ENCODE data around the gene KCNIP1.
"Not testable (repeated sequence)": the region's sequence is repeated elsewhere in the genome, so short reads cannot be mapped to it uniquely, and the experiment has no call there.

KCNIP1 gene

GRCh38 chr5:170536525-170536924 lies 32.7 kb downstream of the KCNIP1 start:
- no peak for DNase-seq (ENCODE audit: low read depth in 2 of 2)

GRCh38 chr5:170537451-170538095 lies 33.8 kb downstream of the KCNIP1 start:
- no peak for DNase-seq (ENCODE audit: low read depth in 2 of 2)

GRCh38 chr5:170538096-170538465 lies 34.3 kb downstream of the KCNIP1 start:
- no peak for DNase-seq (ENCODE audit: low read depth in 2 of 2)

- no peak for DNase-seq (ENCODE audit: low read depth in 2 of 2)
Observed at GRCh38 chr5:170538696-170539586, 35.1 kb downstream of the KCNIP1 start.

DNA sequence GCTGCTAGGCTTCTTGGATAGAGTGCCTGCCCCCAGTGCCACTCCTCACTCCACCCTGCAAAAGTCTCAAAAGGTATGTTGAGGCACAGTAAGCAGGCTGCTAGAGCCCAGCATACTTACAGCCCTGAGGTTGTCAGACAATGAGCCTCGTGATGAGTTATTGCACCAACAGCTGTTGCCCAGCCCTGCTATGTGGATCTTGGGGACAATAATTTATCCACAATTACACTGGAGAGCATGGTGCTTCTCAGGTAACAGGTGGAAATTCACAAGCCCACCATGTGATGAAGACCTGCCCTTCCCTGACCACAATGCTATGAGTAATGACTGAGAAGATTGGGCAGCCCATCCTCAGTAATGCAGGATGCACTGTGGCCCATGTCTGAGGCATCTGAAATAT lies 36.5 kb downstream of the KCNIP1 start:
- no peak for DNase-seq (ENCODE audit: low read depth in 2 of 2)

- no peak for DNase-seq (ENCODE audit: low read depth in 2 of 2)
Observed at GRCh38 chr5:170541146-170541769, 37.4 kb downstream of the KCNIP1 start.

GRCh38 chr5:170542691-170543293 lies 39.0 kb downstream of the KCNIP1 start:
- DNase-seq (ENCODE audit: low read depth in 2 of 2), result no peak

- DNase-seq (ENCODE audit: low read depth in 2 of 2), result no peak
Observed at GRCh38 chr5:170545313-170545712, 41.5 kb downstream of the KCNIP1 start.

DNA sequence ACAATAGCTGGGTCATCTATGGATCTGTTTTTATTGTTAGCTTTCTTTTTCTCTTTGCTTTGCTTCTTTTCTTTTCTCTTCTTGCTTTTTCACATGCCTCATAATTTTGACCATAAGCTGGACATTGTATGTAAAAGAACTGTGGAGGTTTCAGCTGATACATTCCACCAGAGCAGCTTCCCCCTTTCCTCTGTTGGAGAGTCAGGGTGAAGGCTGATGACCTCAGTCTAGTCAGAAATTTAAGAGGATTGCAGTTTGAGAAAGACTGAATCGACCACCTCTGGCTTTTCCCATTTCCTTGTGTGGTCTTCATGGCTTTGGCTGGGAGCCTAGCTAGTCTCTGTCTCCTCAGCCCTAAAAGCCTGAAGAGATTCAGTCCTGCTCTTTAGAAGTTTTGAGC lies 42.0 kb downstream of the KCNIP1 start:
- no peak for DNase-seq (ENCODE audit: low read depth in 2 of 2)

DNA sequence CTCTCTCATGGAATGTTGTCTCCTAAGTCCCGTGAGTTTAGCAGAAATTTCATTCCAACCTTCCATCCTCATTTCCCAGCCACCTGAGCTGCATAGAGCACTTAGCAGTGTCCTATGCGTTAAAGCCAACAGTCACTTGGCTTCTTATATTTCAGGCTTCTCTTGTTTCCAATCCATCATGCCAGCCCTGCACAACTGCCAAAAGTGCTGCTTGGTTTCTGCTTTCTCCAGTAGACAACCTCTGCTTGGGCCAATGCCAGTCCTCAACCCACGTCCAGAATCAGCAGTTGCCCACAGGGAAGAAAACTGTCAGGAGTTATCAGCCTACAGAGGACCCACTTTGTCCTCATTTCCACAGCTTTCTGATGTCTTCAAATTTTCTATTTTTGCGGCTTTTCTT lies 42.5 kb downstream of the KCNIP1 start:
- DNase-seq (ENCODE audit: low read depth in 2 of 2), result no peak

GRCh38 chr5:170550382-170550781 lies 46.6 kb downstream of the KCNIP1 start:
- DNase-seq (ENCODE audit: low read depth in 2 of 2), result not testable (repeated sequence)

DNA sequence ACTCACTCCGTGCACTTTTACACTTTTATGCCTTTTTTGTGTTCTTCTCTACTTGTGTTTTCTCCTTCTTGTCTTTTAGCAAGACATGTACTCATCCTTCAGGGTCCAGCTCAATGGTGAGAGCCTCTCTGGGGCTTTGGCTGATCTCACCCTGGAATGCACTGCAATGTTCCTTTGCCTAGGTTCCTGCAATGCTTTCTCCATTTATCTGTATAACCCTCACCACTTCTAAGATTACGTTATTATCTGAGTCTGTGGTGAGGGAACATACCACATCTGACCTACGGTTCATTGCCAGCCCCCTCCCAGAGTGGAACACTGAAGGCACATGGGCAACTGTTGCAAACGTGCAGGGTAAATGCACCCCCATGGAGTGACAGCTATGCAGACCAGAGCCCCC lies 47.3 kb downstream of the KCNIP1 start:
- no peak for DNase-seq (ENCODE audit: low read depth in 2 of 2)

DNA sequence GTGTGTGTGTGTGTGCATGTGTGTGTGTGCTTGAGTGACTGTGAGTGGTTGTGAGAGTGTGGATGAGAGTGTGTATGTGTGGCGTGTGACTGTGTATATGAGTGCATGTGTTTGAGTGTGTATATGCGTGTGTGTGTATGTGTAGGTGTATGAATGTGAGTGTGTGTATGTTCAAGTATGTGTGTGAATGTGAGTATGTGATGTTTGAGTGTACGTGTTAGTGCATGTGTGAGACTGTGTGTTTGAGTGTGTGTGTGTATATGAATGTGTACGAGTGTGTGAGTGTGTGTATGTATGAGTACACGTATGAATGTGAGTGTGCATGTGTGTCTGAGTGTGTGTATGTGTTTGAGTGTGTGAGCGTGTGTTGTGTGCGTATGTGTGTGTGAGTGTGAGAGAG lies 47.8 kb downstream of the KCNIP1 start:
- DNase-seq (ENCODE audit: low read depth in 2 of 2), result no peak

GRCh38 chr5:170552621-170553115 lies 48.8 kb downstream of the KCNIP1 start:
- DNase-seq (ENCODE audit: low read depth in 2 of 2), result no peak

DNA sequence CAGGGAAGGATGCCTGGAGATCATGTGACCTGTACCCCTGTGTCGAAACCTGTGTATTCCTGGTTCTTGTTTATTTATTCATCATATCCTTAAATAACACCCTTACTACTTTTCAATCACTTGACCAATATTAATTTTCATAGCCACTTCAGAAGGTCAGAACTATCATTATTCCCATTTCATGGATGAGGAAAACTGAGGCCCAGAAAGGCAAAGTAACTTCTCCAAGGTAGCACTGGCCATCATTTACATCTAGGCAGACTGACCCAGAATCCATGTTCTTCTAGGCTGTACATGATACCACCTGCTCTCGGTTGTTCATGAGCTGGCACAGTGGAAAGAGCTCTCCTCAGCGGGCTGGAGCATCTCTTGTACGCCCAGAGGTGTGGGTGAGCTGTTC lies 49.4 kb downstream of the KCNIP1 start:
- no peak for DNase-seq (ENCODE audit: low read depth in 2 of 2)

- no peak for DNase-seq (ENCODE audit: low read depth in 2 of 2)
Observed at GRCh38 chr5:170554521-170555267, 50.9 kb downstream of the KCNIP1 start.

- no peak for DNase-seq (ENCODE audit: low read depth in 2 of 2)
Observed at GRCh38 chr5:170557314-170557713, 53.5 kb downstream of the KCNIP1 start.

- DNase-seq (ENCODE audit: low read depth in 2 of 2), result no peak
Observed at GRCh38 chr5:170559296-170559695, 55.5 kb downstream of the KCNIP1 start.

- no peak for DNase-seq (ENCODE audit: low read depth in 2 of 2)
Observed at GRCh38 chr5:170560938-170561337, 57.1 kb downstream of the KCNIP1 start.

- DNase-seq (ENCODE audit: low read depth in 2 of 2), result no peak
Observed at GRCh38 chr5:170562166-170562874, 58.5 kb downstream of the KCNIP1 start.

- no peak for DNase-seq (ENCODE audit: low read depth in 2 of 2)
Observed at GRCh38 chr5:170562875-170563228, 59.0 kb downstream of the KCNIP1 start.

Data from stimulated activated CD4-positive, alpha-beta T cell treated with anti-CD3 and anti-CD28 coated beads, Interleukin-4, amount 100 ng/mL, for 48 hours (primary cell).